HL-60/S4 treated with retinoic acid at 250 ng/mL for 4 days and 3 days (cell line): ENCODE measurements around the gene FAM83E.
"Not testable (repeated sequence)": the region's sequence is repeated elsewhere in the genome, so short reads cannot be mapped to it uniquely, and the experiment has no call there.

Experiments
- in situ Hi-C: fragments of 300-500 bp; cut with MboI; formaldehyde crosslinking; loops from 2 replicates; pipeline ENCODE4 v1.7.0; 2022; ENCODE audit warnings: low sequenced_read_pairs

Gene FAM83E

DNA sequence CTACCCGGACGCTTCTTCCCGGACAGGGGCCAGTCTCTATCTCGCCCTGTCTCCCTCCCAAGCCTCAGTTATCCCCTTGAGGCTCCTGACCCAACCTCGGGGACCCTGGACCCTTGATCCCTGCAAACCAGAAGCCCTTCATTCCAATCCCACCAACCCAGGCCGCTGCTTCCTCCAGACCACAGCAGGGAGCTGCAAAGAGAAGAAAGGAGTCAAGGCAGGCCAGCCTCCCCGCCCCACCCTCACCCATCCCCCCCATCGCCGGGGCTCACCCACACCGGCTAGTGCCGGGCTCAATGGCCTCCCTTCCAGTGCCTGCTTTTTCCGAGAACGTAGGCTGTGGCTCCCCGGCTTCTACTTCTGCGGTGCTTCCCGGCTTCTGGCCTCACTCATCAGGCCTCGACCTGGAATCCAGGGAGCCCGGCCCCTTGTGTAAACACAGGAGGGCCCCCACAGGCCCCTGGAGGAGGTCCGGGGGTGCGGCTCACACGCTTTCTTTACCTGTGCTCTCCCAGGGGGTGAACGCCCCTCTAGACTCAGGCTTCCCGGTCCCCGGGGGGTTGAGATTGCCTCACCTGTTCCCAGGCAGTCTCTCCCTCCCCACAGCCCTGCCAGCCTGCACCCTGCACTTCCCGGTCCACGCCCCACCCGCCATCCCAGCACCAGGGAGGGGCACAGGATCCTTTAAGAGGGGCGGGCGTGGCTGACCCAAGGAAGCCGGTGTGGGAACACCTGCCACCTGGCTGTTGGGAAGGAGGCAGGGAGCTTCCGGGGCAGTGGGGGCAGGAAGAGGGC lies at the start of gene FAM83E:
Gene FAM83E, minus strand, starts transcription at position 641 of the 795 bp plus-strand sequence. CDS start 1,704 bp downstream, outside the sequence.
- in situ Hi-C loops = no loop called here

- in situ Hi-C loops = no loop called here
Observed at GRCh38 chr19:48664476-48664875, 49.6 kb upstream of the FAM83E start.

DNA sequence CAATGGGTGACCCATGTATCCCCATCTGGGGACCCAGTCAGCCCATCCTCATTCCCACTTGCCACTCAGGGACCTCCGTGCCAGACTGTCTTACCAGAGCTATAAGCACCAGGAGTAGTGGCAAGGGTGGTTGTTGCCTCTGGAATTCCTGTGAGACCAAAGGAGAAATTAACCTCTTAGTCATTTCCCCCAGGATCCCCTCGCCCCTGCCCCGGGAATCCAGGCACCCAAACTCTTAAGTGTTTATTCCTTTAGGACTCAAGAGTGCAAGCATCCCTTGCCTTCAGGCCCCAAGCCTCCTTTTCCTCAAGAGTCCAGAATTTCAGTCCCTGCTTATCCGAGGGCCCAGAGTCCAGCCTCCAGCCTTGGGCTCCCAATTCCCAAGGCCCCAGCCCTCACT lies 48.8 kb upstream of the FAM83E start:
- in situ Hi-C loops = no loop called here

DNA sequence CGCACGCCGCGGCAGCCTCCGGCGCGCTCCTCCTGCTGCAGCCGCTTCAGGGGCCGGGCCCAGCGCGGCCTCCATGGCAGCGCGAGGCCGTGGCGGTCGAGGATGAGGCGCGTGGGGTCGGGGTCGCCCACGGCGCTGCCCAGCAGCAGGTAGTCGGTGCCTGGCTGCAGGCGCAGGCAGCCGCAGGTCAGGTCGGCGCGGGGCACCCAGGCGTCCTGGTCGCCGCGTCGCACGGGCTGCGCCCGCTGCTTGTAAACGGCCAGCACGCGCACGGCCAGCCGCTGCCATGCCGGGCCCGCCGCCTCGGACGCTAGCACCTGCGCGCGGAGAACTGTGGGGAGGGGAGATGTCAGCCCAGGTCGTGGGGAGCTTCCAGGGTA lies 46.8 kb upstream of the FAM83E start:
- in situ Hi-C loops = no loop called here

DNA sequence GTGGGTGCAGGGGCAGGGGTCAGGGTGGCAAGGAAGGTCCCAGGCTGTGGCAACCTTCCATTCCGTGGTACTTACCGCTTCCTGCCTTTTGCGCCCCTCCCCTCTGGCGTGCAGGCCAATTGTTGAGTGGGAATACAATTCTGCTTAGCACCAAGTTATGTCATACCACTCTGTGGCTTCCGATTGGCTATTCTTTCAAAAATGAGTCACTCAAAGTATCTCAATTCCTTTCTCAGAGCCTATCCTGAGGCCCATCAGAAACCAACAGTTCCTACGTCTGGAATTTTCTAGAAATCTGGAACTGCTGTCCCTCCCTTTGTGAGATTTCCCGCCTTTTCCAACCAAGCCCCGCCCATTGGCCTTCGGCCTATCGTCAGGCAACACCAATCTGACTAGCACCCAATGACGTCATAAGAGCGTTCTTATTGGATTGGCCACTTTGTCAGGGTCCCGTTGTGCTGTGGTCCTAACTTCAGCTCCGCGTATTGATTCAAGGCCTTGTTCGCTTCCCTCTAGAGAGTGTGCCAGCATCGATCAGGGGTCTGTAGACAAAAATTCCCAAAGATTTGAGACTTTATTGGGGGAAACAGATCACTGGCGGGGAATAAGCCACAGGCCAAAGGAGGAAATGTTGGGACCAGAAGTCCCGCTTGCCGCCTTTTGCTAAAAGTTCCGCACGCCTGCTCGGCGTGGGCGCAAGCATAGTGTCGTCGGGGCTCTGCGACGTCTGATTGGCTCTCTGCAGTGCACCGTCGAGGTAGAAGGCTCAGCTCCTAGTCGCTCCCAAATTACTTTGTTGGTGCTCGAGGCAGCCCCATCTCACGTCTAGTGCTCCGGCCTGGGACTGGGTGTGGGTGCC lies 46.2 kb upstream of the FAM83E start:
- in situ Hi-C loops = no loop called here

DNA sequence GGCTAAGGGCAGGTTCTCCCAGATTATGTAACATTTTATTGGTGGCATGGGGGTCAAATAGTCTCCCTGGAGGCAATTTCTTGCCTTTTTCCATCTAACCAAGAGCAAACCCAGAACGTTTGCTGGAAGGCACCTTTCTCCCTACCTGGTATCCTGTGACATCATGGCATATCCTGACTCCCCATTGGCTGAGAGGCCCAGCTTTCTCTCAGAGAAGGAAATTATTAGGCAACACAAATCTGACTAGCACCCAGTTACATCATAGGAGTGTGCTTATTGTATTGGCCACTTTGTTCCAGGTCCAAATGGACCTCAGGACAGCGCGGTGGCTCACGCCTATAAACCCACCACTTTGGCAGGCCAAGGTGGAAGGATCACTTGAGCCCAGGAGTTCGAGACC lies 44.9 kb upstream of the FAM83E start:
- in situ Hi-C loops = no loop called here

- in situ Hi-C loops = no loop called here
Observed at GRCh38 chr19:48658483-48658882, 43.6 kb upstream of the FAM83E start.

DNA sequence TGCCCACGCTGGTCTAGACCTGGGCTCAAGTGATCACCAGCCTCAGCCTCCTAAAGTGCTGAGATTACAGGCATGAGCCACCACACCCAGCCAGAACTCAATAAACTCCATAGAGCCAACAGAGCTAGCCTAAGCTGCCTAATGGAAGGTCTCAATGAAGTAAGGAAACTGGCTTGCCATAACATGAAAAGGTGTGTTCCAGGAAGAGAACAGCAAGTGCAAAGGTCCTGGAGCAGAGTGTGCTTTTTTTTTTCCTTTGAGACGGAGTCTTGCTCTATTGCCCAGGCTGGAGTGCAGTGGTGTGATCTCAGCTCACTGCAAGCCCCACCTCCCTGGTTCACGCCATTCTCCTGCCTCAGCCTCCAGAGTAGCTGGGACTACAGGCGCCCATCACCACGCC lies 43.0 kb upstream of the FAM83E start:
- in situ Hi-C loops = not testable (repeated sequence)

- in situ Hi-C loops = no loop called here
Observed at GRCh38 chr19:48656840-48657474, 42.1 kb upstream of the FAM83E start.

- in situ Hi-C loops = no loop called here
Observed at GRCh38 chr19:48654299-48655059, 39.6 kb upstream of the FAM83E start.

GRCh38 chr19:48651683-48652048 lies 36.8 kb upstream of the FAM83E start:
- in situ Hi-C loops = no loop called here

GRCh38 chr19:48650974-48651682 lies 36.3 kb upstream of the FAM83E start:
- in situ Hi-C loops = no loop called here

- in situ Hi-C loops = loop anchor here (25.0 kb wide), 1 partner anchor 314 kb away; the partner anchor contains the start of genes BAX and FTL
Observed at GRCh38 chr19:48648134-48648533, 33.3 kb upstream of the FAM83E start.

DNA sequence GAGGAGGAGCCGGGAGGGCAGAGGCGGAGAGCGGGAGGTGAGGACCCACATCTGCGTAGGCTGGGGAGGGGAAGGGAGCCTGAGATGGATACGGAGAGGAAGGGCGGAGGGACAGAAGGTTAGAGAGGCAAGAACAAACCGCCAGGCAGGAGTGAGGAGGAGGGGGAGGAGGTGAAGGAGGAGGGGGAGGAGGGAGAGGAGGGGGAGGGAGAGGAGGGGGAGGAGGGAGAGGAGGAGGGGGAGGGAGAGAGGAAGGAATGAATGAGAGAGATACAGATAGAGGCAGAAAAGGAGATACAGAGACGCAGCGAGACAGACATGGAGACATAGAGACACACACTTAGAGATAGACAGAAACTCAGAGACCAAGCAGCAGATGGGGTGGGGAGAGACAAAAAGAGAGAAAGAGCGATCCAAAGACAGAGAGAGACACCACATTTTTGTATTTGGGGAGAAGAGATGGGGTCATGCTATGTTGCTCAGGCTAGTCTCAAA lies 31.9 kb upstream of the FAM83E start:
- in situ Hi-C loops = loop anchor here (25.0 kb wide), 1 partner anchor 316 kb away; the partner anchor contains the start of genes BAX and FTL

DNA sequence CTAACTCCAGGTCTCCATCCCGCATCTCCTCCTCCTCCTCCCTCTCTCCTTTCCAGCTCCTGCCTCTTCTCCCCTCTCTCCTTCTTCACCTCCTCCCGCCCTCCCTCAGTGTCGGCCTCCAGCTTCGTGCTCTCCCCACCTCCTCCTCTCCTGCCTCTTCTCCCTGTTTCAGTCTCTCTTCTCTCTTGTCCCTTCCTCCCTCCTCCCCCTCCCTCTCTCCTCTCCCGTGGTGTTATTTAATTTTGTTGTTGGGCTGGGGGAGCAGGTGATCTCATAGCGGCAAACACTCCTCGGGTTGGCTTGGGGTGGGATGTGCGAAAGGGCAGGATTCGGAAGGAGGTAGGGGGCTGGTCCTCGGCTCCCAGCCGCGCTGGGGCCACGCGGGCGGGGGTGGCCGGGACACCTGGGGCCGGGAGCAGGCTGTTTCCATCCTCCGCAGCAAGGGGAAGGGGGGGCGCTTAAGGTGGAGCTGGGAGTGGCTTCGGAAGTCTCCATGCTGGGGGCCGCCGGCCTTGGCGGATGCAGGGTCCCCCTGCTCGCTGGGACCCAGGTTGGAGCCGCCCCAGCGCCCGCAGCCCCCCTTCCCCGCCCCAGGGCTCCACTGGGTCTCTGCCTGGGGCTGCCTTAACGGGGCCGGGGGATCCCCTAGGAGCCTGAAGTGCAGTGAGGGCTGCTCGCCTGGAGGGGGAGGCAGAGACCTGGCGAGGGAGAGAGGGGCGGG lies 31.3 kb upstream of the FAM83E start, which contains the start of gene CA11:
Gene CA11, minus strand, starts transcription at position 187 of the 721 bp plus-strand sequence. CDS start 555 bp downstream, outside the sequence.
- in situ Hi-C loops = loop anchor here (25.0 kb wide), 1 partner anchor 316 kb away; the partner anchor contains the start of genes BAX and FTL

- in situ Hi-C loops = loop anchor here (25.0 kb wide), 1 partner anchor 317 kb away; the partner anchor contains the start of genes BAX and FTL
Observed at GRCh38 chr19:48645620-48646000, 30.7 kb upstream of the FAM83E start.

DNA sequence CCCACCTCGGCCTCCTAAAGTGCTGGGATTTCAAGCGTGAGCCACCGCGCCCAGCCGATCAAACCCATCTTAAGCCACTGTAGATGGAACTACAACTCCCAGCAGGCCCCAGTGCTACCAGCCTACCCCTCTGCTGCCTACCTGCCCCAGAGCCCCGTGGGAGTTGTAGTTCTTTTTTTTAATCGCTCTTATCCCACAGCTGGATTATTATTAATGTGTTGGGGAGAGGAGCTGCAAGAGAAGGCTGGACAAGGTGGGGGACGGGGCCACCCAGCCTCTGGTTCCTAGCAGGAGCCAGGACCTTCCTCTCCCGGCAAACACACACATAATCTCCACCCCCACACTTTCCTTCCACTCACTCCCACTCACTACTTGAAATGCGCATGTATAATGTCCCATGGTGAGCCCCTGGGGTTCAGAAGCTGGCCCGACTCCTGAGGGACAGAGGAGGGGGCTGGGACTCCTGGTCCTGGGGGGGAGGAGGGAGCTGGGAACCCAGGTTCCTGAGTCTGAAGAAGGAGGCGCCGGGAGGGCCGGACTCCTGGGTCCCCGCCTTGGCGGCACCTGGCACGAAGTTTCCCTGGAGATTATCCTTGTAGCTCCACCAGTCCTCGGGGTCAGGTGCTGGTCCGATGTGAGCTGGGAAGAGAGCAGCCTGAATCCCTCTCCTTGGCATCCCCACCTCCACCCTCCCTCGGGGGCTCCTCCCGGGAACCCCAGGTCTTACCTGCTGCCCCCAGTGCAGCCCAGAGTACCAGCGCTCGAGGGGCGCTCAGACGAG lies 30.2 kb upstream of the FAM83E start:
- in situ Hi-C loops = loop anchor here (25.0 kb wide), 1 partner anchor 317 kb away; the partner anchor contains the start of genes BAX and FTL

DNA sequence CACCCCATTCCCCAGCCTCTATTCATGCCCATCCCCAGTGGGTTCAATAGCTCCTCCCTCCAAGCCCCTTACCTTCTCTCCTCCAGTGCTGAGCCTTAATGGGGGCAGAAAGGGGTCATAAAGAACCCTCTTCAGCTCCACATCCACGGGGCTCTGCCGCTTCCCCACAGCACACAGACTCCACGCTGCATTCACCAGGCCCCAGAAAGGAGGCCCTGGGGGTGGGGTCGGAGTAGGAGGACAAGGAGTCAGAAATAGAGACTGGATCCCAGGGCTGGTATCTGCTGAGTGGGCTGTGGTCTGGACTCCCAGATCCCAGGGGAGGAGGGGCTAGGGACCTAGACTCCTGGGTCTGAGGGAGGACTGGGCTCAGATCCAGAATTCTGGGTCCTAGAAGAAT lies 29.5 kb upstream of the FAM83E start:
- in situ Hi-C loops = loop anchor here (25.0 kb wide), 1 partner anchor 318 kb away; the partner anchor contains the start of genes BAX and FTL
